AG09309 (cell line): ENCODE results near the gene RIMBP3B.
"Not testable (repeated sequence)": the region's sequence is repeated elsewhere in the genome, so short reads cannot be mapped to it uniquely, and the experiment has no call there.

ENCODE experiments used
- DNase-seq: peaks from one replicate; pipeline ENCODE4 v3.0.0-alpha.2; 2010; ENCODE audit warnings: low read depth
- H3K4me3 ChIP-seq: 2 replicates; pipeline ENCODE4 v1.5.1; 2011; ENCODE audit warnings: mild to moderate bottlenecking, low read depth, low read length, moderate library complexity; ENCODE audit not compliant: control insufficient read depth

Gene RIMBP3B

GRCh38 chr22:21383701-21384467, at the start of gene RIMBP3B:
Gene RIMBP3B, plus strand, starts transcription at chr22:21383751. Its CDS starts 108 bp downstream, at chr22:21383859.
- not testable (repeated sequence) for DNase-seq, H3K4me3 ChIP-seq

- DNase-seq, H3K4me3 ChIP-seq: not testable (repeated sequence)
Observed at GRCh38 chr22:21357527-21357926, 26.0 kb upstream of the RIMBP3B start.

GRCh38 chr22:21360525-21360924, 23.0 kb upstream of the RIMBP3B start:
- not testable (repeated sequence) for DNase-seq

GRCh38 chr22:21362473-21362872, 21.1 kb upstream of the RIMBP3B start:
- DNase-seq, H3K4me3 ChIP-seq: not testable (repeated sequence)

More at GRCh38 chr22:21360525-21360924, 23.0 kb upstream of the RIMBP3B start:
- not testable (repeated sequence) for H3K4me3 ChIP-seq

- not testable (repeated sequence) for H3K4me3 ChIP-seq, DNase-seq
Observed at GRCh38 chr22:21363061-21363460, 20.5 kb upstream of the RIMBP3B start.

GRCh38 chr22:21363803-21364202, 19.7 kb upstream of the RIMBP3B start:
- DNase-seq, H3K4me3 ChIP-seq: not testable (repeated sequence)

- not testable (repeated sequence) for H3K4me3 ChIP-seq, DNase-seq
Observed at GRCh38 chr22:21364362-21364761, 19.2 kb upstream of the RIMBP3B start.

- not testable (repeated sequence) for DNase-seq, H3K4me3 ChIP-seq
Observed at GRCh38 chr22:21365337-21365736, 18.2 kb upstream of the RIMBP3B start.

- DNase-seq: not testable (repeated sequence)
Observed at GRCh38 chr22:21368603-21369310, 14.8 kb upstream of the RIMBP3B start.

GRCh38 chr22:21375880-21376279, 7.7 kb upstream of the RIMBP3B start:
- H3K4me3 ChIP-seq, DNase-seq: not testable (repeated sequence)

More at GRCh38 chr22:21368603-21369310, 14.8 kb upstream of the RIMBP3B start:
- H3K4me3 ChIP-seq: not testable (repeated sequence)

GRCh38 chr22:21384468-21385357, 1.2 kb downstream of the RIMBP3B start:
- H3K4me3 ChIP-seq, DNase-seq: not testable (repeated sequence)

- H3K4me3 ChIP-seq, DNase-seq: not testable (repeated sequence)
Observed at GRCh38 chr22:21389480-21389879, 5.9 kb downstream of the RIMBP3B start.

- not testable (repeated sequence) for DNase-seq, H3K4me3 ChIP-seq
Observed at GRCh38 chr22:21390013-21390412, 6.5 kb downstream of the RIMBP3B start.

GRCh38 chr22:21394613-21395012, 11.1 kb downstream of the RIMBP3B start:
- not testable (repeated sequence) for H3K4me3 ChIP-seq, DNase-seq

GRCh38 chr22:21401197-21401969, 17.8 kb downstream of the RIMBP3B start:
- not testable (repeated sequence) for DNase-seq

GRCh38 chr22:21402763-21403314, 19.3 kb downstream of the RIMBP3B start:
- not testable (repeated sequence) for DNase-seq

More at GRCh38 chr22:21401197-21401969, 17.8 kb downstream of the RIMBP3B start:
- H3K4me3 ChIP-seq: not testable (repeated sequence)

GRCh38 chr22:21407139-21407538, 23.6 kb downstream of the RIMBP3B start:
- not testable (repeated sequence) for H3K4me3 ChIP-seq, DNase-seq

More at GRCh38 chr22:21402763-21403314, 19.3 kb downstream of the RIMBP3B start:
- H3K4me3 ChIP-seq: not testable (repeated sequence)
